ENCODE measurements around the gene PRRG3.
A peak's percentile ranks its signal among the peaks of the same experiment; 100 is the strongest.

PRRG3 gene

DNA sequence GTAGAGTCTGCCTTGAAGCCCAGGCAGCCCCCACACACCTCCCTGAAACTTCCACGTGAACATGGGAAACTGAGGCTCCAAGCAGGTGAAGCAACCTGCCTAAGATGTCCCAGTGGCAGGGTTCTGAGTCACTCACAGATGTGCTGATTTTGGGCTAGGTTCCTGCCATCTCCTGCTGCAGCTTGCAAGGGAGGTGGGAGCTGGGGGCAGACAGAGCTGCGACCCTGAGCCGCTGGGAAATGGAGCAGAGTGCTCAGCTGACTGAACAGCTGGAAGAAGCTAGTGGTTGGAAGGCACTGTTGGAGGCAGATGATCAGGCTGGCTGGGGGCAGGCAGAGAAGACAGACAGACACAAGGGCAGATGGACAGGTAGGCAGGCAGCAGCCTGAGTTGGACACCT, 17.0 kb downstream of the PRRG3 start:
- Histone ChIP-seq H3K9me3 (ENCODE audit: low read depth, low read length) (no peaks in the 10 kb centered on the region), H3K36me3 (ENCODE audit: insufficient read depth, low read length) (no peaks in the 10 kb centered on the region), H3K4me3 (no peak overlapping the region), H3K27ac (no peak overlapping the region), H3K9ac (ENCODE audit: insufficient read length) (no peak overlapping the region)
- no peak for DNase-seq (ENCODE audit: low read depth, low spot score)
- TF ChIP-seq POLR2AphosphoS5 (IDR thresholded peaks at IDR 0.05; ENCODE audit: borderline replicate concordance, low read depth, low read length) (no peak), EZH2 (IDR thresholded peaks at IDR 0.05) (no peak), FOXP2 (optimal IDR thresholded peaks at IDR 0.05; ENCODE audit: control extremely low read depth, extremely low read length, insufficient read depth) (no peak)

DNA sequence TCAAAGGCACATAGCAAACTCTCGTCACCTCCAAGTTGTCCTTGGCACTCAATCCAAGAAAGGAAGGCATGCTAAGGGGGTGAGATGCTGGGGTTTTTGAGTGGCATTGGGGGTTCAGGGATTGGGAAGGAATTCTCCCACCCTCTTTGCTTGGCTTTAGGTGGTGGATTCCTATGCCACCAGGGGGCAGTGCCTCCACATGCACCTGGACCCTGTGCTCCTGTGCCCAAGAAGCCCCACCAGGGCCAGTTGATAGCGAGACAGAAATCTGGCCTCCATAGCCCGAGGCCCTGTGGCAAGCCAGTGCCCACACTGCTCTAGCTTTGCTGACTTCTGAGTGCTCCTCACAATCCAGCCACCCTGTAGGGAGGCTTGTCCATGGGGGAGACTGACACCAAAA, 18.6 kb downstream of the PRRG3 start:
- DNase-seq (ENCODE audit: low read depth, low spot score), result no peak
- TF ChIP-seq FOXP2 (optimal IDR thresholded peaks at IDR 0.05; ENCODE audit: control extremely low read depth, extremely low read length, insufficient read depth), result no peak
- no peak for TF ChIP-seq EZH2 (IDR thresholded peaks at IDR 0.05)
- no peak for TF ChIP-seq POLR2AphosphoS5 (IDR thresholded peaks at IDR 0.05; ENCODE audit: borderline replicate concordance, low read depth, low read length)

DNA sequence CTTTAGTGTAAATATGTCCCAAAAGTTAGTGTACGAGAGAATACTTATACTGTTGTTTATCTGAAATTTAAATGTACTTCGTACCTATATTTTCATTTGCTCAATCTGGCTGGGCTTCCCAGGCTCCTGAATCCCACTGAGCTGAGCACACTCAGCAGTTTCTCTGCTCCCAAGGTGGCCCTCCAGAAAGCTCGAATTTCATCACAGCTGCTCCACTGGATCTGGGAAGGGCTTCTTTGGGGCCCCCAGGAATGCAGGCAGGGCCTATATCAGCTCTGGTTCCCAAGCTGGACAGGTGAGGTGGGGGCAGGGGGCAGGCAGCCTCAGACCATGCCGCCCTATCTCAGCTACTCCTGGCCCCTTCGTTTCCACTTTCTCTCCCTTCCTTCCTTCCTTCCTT, 19.1 kb downstream of the PRRG3 start:
- Histone ChIP-seq H3K9ac (ENCODE audit: insufficient read length) (no peak overlapping the region), H3K36me3 (ENCODE audit: insufficient read depth, low read length) (no peaks in the 10 kb centered on the region), H3K4me3 (no peak overlapping the region), H3K27ac (no peak overlapping the region), H3K9me3 (ENCODE audit: low read depth, low read length) (no peaks in the 10 kb centered on the region)
- DNase-seq (ENCODE audit: low read depth, low spot score), result no peak
- TF ChIP-seq EZH2 (IDR thresholded peaks at IDR 0.05), result no peak
- no peak for TF ChIP-seq POLR2AphosphoS5 (IDR thresholded peaks at IDR 0.05; ENCODE audit: borderline replicate concordance, low read depth, low read length)
- no peak for TF ChIP-seq FOXP2 (optimal IDR thresholded peaks at IDR 0.05; ENCODE audit: control extremely low read depth, extremely low read length, insufficient read depth)

More for the DNA sequence above, 18.6 kb downstream of the PRRG3 start:
- Histone ChIP-seq H3K27ac (no peak overlapping the region), H3K9me3 (ENCODE audit: low read depth, low read length) (no peaks in the 10 kb centered on the region), H3K36me3 (ENCODE audit: insufficient read depth, low read length) (no peaks in the 10 kb centered on the region), H3K9ac (ENCODE audit: insufficient read length) (no peak overlapping the region), H3K4me3 (no peak overlapping the region)

DNA sequence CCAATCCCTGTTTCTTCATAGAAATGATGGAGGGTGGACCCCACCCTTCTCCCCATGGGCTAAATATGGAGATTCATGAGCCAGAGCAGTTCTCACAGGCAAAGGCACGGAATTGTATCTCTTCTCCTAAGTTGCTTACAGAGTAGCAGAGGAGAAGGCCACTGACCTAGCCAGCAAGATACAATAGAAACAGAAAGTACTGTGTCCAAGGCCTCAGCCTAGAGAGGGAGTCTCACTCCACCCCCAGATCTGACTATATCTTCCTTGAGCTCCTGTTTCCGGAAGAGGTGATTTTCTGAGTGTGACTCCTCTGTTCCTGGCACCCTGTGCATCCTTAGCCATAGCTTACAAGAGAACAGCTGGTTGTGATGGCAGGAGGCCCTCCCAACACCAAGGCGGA, 20.5 kb downstream of the PRRG3 start, which contains the start of gene FATE1:
Gene FATE1 (plus strand): TSS at position 284 of the 400 bp plus-strand sequence. CDS start 85 bp downstream, at position 369.
- no peaks in the 10 kb centered on the region for H3K36me3 ChIP-seq (ENCODE audit: insufficient read depth, low read length)
- no peaks in the 10 kb centered on the region for H3K9me3 ChIP-seq (ENCODE audit: low read depth, low read length)
- DNase-seq (ENCODE audit: low read depth, low spot score), result no peak
- no peak within 1 kb of the TSS for H3K27ac ChIP-seq
- H3K9ac ChIP-seq (ENCODE audit: insufficient read length), result no peak within 1 kb of the TSS
- TF ChIP-seq POLR2AphosphoS5 (IDR thresholded peaks at IDR 0.05; ENCODE audit: borderline replicate concordance, low read depth, low read length) (no peak), EZH2 (IDR thresholded peaks at IDR 0.05) (no peak), FOXP2 (optimal IDR thresholded peaks at IDR 0.05; ENCODE audit: control extremely low read depth, extremely low read length, insufficient read depth) (no peak)
- H3K4me3 ChIP-seq, result no peak within 1 kb of the TSS

DNA sequence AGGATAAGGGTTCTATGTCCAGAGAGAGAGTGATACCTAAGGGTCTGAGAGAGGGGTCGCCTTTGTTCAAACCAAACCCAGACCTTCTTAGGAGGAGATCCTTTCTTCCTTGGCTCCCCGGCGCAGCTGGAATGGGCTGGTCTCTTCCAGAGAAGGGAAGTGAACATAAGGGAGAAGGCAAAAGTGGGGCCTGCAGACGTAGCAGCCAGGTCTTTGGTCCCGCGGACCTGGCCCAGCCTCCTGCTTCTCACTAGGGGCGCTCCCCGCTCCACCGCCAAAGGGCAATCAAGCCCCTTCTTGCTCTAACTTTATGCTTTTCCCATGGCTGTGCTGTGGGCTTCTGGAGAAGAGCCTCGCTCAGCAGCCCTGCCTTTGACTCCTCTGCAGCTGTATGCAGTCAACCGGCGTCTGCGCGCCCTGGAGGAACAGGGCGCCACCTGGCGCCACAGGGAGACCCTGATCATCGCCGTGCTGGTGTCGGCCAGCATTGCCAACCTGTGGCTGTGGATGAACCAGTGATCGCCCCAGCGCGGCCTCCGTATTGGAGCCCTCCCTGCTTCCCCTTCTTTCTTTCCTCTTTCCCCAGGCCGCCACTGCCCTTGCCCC, 27.1 kb downstream of the PRRG3 start:
- Histone ChIP-seq H3K9ac (ENCODE audit: insufficient read length) (no peak overlapping the region), H3K27ac (no peak overlapping the region), H3K4me3 (no peak overlapping the region), H3K36me3 (ENCODE audit: insufficient read depth, low read length) (no peaks in the 10 kb centered on the region), H3K9me3 (ENCODE audit: low read depth, low read length) (no peaks in the 10 kb centered on the region)
- no peak for TF ChIP-seq POLR2AphosphoS5 (IDR thresholded peaks at IDR 0.05; ENCODE audit: borderline replicate concordance, low read depth, low read length)
- no peak for TF ChIP-seq FOXP2 (optimal IDR thresholded peaks at IDR 0.05; ENCODE audit: control extremely low read depth, extremely low read length, insufficient read depth)
- no peak for TF ChIP-seq EZH2 (IDR thresholded peaks at IDR 0.05)
- DNase-seq (ENCODE audit: low read depth, low spot score), result no peak

DNA sequence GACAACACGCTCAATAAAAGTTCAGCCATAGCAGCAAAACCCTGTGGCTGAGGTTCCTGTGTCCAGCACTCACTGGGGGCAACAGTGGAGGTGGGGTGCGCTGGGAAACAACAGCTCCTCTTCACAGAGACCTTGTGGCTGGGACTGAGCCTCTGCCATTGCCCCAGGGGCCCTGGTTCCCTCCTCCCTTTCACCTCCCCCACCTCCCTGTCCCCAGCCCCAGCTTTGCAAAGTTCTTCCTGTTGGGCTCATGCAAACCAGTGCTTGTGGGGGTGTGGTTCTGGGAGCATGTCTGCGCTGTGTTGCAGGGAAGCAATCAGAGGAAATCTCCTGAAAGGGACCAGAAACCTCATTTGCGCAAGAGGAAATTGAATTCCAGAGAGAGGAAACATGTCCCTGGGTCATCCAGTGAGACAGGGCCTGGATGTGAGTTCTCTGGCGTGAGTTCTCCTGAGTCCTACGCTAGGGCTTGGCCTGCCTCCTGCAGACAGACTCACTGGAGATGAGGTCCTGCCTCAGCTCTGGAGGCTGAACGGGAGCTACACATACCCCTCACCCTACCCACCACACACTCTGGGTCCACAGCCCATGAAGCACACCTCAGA, 28.0 kb downstream of the PRRG3 start:
- Histone ChIP-seq H3K9ac (ENCODE audit: insufficient read length) (no peak overlapping the region), H3K4me3 (no peak overlapping the region), H3K27ac (no peak overlapping the region), H3K9me3 (ENCODE audit: low read depth, low read length) (no peaks in the 10 kb centered on the region), H3K36me3 (ENCODE audit: insufficient read depth, low read length) (no peaks in the 10 kb centered on the region)
- TF ChIP-seq FOXP2 (optimal IDR thresholded peaks at IDR 0.05; ENCODE audit: control extremely low read depth, extremely low read length, insufficient read depth) (no peak), EZH2 (IDR thresholded peaks at IDR 0.05) (no peak), POLR2AphosphoS5 (IDR thresholded peaks at IDR 0.05; ENCODE audit: borderline replicate concordance, low read depth, low read length) (no peak)
- DNase-seq (ENCODE audit: low read depth, low spot score), result peak; percentile 14

DNA sequence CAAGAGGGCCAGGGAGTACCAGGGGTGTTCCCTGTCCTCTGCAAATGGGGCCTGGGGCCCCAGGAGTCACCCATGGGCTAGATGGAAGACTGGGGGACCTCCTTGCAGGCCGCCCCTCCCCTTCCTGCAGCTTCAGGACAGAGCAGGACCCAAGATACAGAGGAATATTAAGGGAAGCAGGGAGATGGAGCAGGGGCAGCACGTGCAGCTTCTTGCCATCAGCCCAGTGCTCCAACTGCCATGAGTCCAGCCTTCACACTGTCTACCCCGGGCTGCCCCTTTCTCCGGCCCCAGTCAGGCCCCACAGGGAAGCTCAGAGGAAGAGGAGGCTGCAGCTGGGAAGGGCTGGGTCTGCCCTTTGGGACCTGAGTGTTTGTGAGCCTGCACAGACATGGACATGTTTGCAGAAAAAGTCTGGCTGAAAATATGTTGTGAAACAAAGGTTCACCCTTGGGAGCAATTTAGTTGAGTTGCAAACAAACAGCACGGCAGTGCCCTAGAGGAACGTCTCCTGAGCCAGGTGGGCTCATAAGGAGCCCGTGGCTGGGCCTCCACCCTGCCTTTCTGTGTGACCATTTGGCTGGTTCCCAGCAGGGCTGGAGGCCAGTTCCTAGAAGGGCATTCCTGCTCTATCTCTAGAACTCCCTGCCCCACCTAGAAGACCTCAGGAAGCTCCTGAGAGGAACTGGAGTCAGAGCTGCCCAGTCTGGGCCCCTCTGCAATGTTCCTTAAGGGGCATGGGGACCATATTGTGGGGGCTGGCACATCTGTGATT, 29.5 kb downstream of the PRRG3 start:
- H3K27ac ChIP-seq, result no peak overlapping the region
- no peak for DNase-seq (ENCODE audit: low read depth, low spot score)
- H3K36me3 ChIP-seq (ENCODE audit: insufficient read depth, low read length), result no peaks in the 10 kb centered on the region
- TF ChIP-seq FOXP2 (optimal IDR thresholded peaks at IDR 0.05; ENCODE audit: control extremely low read depth, extremely low read length, insufficient read depth), result no peak
- TF ChIP-seq EZH2 (IDR thresholded peaks at IDR 0.05), result no peak
- TF ChIP-seq POLR2AphosphoS5 (IDR thresholded peaks at IDR 0.05; ENCODE audit: borderline replicate concordance, low read depth, low read length), result no peak
- no peaks in the 10 kb centered on the region for H3K9me3 ChIP-seq (ENCODE audit: low read depth, low read length)
- H3K4me3 ChIP-seq, result no peak overlapping the region
- H3K9ac ChIP-seq (ENCODE audit: insufficient read length), result no peak overlapping the region

DNA sequence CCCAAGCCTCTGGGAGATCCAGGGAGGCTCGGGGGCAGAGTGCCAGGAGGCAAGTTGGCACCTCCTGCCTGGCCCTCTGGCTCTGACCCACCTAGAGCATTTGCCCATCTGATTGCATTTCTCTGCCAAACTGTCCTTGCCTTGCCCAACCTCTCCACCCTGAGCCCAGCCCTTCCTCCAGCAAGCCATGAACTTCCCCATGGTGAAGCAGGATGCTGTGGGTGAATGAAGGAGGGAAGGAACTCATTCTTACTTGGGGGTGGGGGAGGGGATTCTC, 30.0 kb downstream of the PRRG3 start:
- no peak overlapping the region for H3K4me3 ChIP-seq
- no peak for DNase-seq (ENCODE audit: low read depth, low spot score)
- no peak overlapping the region for H3K9ac ChIP-seq (ENCODE audit: insufficient read length)
- H3K9me3 ChIP-seq (ENCODE audit: low read depth, low read length), result no peaks in the 10 kb centered on the region
- no peaks in the 10 kb centered on the region for H3K36me3 ChIP-seq (ENCODE audit: insufficient read depth, low read length)
- no peak for TF ChIP-seq POLR2AphosphoS5 (IDR thresholded peaks at IDR 0.05; ENCODE audit: borderline replicate concordance, low read depth, low read length)
- no peak for TF ChIP-seq EZH2 (IDR thresholded peaks at IDR 0.05)
- no peak overlapping the region for H3K27ac ChIP-seq

Data from SK-N-MC (cell line).